NCI-H2196 treated with DMSO at 0.1 percent for 48 hours (cell line): ENCODE data around the gene RPL10.

Source experiments
- DNase-seq: peaks from one replicate; lab custom pipeline; 2025; ENCODE audit not compliant: unreplicated experiment; lab: John Stamatoyannopoulos, UW

The RPL10 gene

DNA sequence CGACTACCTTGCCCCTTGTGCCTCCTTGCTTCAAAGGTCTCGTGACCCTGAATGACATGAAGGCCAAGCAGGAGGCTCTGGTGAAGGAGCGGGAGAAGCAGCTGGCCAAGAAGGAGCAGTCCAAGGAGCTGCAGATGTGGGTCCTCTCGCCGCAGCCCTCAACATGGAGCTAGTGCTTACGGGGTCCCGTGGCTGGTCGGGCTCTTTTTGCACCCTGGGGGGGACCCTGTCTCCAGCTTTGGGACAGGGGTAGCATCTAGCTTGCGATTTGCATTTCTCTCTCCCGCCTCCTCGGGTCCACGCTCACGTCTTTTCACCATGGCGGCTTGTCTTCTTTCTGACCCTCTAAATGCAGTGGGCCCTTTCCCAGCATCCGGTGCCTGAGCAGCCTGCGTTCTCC, 47.6 kb downstream of the RPL10 start:
- DNase-seq: no peak

DNA sequence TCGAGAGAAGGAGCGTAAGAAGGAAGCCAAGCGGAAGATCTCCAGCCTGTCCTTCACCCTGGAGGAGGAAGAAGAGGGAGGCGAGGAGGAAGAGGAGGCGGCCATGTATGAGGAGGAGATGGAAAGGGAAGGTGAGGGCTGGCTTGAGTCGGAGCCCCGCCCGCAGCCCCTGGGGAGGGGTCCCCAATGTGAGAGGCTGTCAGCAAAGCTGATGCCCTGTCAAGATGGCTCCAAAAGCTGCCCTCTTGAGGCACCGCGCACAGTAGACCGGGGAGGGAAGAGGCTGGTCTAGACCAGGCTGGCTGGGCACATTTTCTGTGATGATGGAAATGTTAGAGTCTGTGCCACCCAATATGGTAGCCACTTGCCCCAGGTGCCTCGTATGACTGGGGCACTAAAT, 48.3 kb downstream of the RPL10 start:
- DNase-seq: no peak

DNA sequence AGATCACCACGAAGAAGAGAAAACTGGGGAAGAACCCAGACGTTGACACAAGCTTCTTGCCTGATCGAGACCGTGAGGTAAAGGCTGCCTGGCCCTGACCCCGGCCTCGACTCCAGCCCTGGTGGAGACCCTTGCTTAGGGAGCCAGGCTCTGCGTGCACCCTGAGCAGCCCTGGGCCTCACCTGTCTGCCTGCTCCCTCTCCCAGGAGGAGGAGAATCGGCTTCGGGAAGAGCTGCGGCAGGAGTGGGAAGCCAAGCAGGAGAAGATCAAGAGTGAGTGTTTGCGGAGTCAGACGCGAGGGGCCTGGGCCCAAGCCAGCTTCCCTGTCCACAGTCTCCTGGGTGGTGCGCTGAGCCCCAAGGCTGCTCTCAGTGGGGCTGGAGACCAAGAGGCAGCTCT, 50.3 kb downstream of the RPL10 start:
- no peak for DNase-seq

DNA sequence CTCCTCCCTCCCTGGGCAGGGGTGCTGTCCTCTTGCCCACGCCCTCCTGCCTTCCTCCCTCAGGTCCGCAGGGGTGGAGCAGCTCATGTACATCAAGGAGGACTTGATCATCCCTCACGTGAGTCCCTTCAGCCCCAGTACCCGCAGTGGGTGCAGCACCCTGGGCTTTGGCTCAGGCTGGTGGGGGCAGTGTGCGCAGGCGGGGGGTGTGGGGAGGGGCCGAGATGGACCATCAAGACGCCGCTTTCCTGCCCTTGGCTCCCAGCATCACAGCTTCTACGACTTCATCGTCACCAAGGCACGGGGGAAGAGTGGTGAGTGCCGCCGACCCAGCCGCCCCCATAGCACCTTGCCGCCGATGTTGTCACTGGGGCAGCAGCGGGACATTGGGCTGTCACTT, 51.4 kb downstream of the RPL10 start:
- no peak for DNase-seq

DNA sequence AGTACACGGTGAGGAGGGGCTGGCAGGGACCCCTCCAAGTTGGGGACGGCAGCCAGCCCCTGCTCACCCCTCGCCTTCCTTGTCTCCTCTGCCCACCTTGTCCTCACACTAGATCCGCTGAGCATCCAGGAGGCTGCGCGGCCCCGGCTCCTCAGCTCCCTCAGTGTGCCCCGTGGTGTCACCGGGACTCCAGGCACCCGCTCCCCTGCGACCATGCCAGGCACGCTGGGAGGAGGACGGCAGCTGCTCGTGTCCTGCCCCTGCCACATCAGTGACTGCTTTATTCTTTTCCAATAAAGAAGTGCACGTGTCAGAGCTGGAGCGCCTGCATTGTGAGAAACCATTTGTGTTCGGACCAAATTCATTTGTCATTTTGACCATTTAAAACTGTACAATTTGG, 52.1 kb downstream of the RPL10 start:
- no peak for DNase-seq
